PFSK-1 (cell line): Measurements from ENCODE around the gene CLP1.

ENCODE experiments used
- FOXP2 ChIP-seq: optimal IDR thresholded peaks from 2 replicates; pipeline ENCODE3; 2011; ENCODE audit warnings: borderline replicate concordance, control low read depth, inconsistent platforms; ENCODE audit not compliant: insufficient read depth; ENCODE audit errors: extremely low read length, extremely low read depth
- POLR2AphosphoS5 ChIP-seq: IDR thresholded peaks from 2 replicates; pipeline ENCODE4 v1.6.1; 2012; ENCODE audit warnings: low read depth, mild to moderate bottlenecking, control low read depth, low read length, moderate library complexity
- REST ChIP-seq, 2 experiments: IDR thresholded peaks; 2 replicates each; pipeline versions ENCODE4 v1.6.1 to v1.8.0; 2011 to 2012; ENCODE audit warnings: low read depth in 2 of 2, low read length in 2 of 2, control low read depth in 1 of 2, inconsistent platforms in 1 of 2, mild to moderate bottlenecking in 1 of 2, moderate library complexity in 1 of 2; ENCODE audit not compliant: insufficient read depth in 1 of 2
- SIN3A ChIP-seq: IDR thresholded peaks from 2 replicates; pipeline ENCODE4 v1.6.1; 2012; ENCODE audit warnings: mild to moderate bottlenecking, low read length, moderate library complexity, borderline replicate concordance; ENCODE audit not compliant: insufficient read depth
- TAF1 ChIP-seq: IDR thresholded peaks from 2 replicates; pipeline ENCODE4 v1.6.1; 2012; ENCODE audit warnings: low read length, control low read depth, borderline replicate concordance; ENCODE audit not compliant: insufficient read depth

The CLP1 gene

GRCh38 chr11:57618438-57618837 lies 39.1 kb upstream of the CLP1 start:
- TF ChIP-seq POLR2AphosphoS5 (no peak), TAF1 (no peak), REST (IDR thresholded peaks at IDR 0.05; ENCODE audit: insufficient read depth in 1 of 2, low read depth in 2 of 2, low read length in 2 of 2) (no peak), SIN3A (no peak), FOXP2 (no peak)

- TF ChIP-seq POLR2AphosphoS5: no peak
- TF ChIP-seq SIN3A: no peak
- no peak for TF ChIP-seq REST (IDR thresholded peaks at IDR 0.05; ENCODE audit: insufficient read depth in 1 of 2, low read depth in 2 of 2, low read length in 2 of 2)
- no peak for TF ChIP-seq TAF1
Measured at GRCh38 chr11:57619331-57619730, 38.2 kb upstream of the CLP1 start.

- TF ChIP-seq SIN3A (no peak), FOXP2 (no peak), REST (IDR thresholded peaks at IDR 0.05; ENCODE audit: insufficient read depth in 1 of 2, low read depth in 2 of 2, low read length in 2 of 2) (no peak), TAF1 (no peak), POLR2AphosphoS5 (no peak)
Measured at GRCh38 chr11:57620467-57620866, 37.1 kb upstream of the CLP1 start.

GRCh38 chr11:57622263-57622662 lies 35.3 kb upstream of the CLP1 start:
- TF ChIP-seq TAF1: no peak
- no peak for TF ChIP-seq SIN3A
- TF ChIP-seq POLR2AphosphoS5: no peak
- TF ChIP-seq REST (IDR thresholded peaks at IDR 0.05; ENCODE audit: insufficient read depth in 1 of 2, low read depth in 2 of 2, low read length in 2 of 2): no peak
- no peak for TF ChIP-seq FOXP2

GRCh38 chr11:57624864-57625263 lies 32.7 kb upstream of the CLP1 start:
- TF ChIP-seq TAF1 (no peak), POLR2AphosphoS5 (no peak), FOXP2 (no peak), REST (IDR thresholded peaks at IDR 0.05; ENCODE audit: insufficient read depth in 1 of 2, low read depth in 2 of 2, low read length in 2 of 2) (no peak), SIN3A (no peak)
